A549 treated with CORT108297 at 1 μM for 4 hours (cell line): ENCODE measurements around the gene CRYGD. TPM values are rescaled to one million over a fixed set of nuclear protein-coding genes. Genes with fewer than 3 reads are reported as not detected.

ENCODE experiments used
- total RNA-seq: library from RNA; stranded (reverse); fragments of 200-300 nt; extraction: Qiagen RNA extraction; gene quantifications from 5 replicates; pipeline ENCODE4 v1.2.3, GENCODE V29; 2022

CRYGD gene
- total RNA-seq: not detected in 5 replicates

DNA sequence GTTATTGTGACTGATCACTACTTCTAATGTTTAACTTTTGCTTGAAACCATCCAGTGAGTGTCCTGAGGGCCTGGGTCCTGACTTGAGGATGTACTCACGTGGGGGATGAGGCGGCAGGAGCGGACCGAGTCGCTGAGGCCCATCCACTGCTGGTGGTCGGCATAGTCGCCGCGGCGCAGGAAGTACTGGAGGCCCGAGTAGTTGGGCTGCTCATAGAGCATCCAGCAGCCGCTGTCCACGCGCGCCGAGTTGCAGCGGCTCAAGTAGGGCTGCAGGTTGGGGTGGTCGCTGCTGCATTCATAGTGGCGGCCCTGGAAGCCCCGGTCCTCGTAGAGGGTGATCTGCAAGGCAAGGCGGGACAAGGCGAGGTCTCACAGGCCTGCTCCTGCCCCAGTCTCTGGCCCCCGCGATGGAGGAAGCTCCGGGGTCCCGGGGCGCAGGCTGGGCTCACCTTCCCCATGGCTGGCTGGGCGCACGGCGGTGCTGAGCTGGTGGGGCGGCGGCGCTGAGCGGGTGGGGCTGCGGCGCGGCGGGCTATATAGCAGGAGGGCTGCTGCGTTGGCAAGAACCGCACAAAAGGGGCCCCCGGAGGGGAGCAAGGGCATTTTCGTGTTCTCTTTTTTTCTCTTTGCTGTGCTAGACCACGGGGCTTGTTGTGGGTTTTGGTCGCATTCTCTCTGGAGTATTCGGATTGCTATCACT is at the start of gene CRYGD:
Gene CRYGD, minus strand, starts transcription at position 512 of the 703 bp plus-strand sequence. Its CDS starts 51 bp downstream, at position 461.

DNA sequence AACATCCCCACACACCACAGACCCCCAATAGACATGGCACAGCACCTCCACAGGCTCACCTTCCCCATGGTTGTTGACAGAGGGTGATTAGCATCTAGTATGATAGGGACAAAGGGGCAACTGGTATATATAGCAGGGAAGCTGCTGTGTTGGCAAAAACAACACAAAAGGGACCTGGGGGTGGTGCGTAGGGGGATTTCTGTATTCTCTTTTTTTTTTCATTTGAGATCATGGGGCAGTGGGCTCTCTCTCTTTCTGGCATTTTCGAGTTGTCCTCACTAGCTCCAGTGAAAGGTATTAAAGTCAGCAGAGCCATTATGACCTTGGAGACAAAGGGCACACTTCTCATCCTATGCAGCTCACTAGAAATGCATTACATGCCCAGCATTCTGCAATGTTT is 39.2 kb upstream of the CRYGD start, which contains the start of gene CRYGA:
Gene CRYGA, minus strand, starts transcription at position 101 of the 400 bp plus-strand sequence. Its CDS starts 33 bp downstream, at position 68.

DNA sequence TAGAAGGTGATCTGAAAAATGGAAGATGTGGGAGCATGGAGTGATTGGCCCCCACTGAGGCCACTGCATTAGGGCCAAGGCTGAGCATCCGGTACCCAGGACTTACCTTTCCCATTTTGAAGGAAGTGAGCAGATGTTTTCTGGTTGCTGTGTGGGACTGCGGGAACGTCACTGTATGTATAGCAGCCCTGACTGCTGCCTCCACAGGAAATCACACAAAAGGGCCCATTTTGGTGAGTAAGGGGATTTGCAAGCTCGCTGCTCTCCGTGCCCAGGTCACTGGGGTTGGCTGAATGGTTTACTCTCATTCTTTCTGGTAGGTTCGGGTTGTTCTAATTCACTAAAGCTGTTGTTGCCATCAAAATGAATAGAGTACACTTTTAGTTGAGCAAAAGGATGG is 21.7 kb upstream of the CRYGD start, which contains the start of gene CRYGB:
Gene CRYGB, minus strand, starts transcription at position 153 of the 400 bp plus-strand sequence. Its CDS starts 38 bp downstream, at position 115.

DNA sequence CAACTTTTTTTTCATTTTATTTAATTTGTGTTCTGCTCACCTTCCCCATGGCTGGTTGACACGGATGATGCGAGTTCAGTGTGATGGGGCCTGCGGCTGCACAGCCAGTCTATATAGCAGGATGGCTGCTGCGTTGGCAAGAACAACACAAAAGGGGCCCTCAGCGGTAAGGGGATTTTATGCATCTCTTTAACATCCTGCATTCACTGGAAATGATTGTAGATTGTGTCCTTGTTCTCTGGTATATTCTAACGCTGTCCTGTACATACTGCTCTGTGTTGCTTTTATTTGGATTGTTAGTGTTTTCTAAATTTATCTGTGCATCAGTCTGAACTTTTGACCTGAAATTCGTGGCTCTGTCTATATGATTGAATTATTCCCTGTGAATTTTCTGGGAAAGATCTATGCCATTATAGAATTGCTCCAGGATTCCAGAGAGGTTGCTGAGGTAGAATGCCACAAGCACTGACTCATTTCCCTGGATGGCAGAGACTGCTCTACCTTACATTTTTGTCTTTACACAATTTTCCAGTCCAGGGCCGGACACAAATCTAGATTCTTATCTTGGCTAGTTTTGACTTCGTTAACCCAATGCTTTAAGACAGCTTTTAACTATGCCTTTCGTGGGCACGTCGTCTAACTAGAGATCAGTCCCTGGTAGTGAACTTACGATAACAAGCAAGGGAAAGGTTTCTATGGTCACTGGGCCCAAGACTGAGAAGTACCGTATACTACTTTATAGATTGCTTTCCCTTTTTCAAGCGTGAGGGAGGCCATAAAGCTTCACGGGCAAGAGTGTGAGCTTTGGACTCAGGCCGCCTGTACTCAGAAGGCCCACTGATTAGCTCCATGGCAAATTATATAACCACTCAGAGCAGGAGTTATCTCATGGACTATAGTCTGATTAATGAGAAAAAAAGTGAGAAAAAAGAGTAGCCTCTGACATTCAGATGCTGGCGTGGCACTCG is 5.7 kb upstream of the CRYGD start, which contains the start of gene CRYGC:
Gene CRYGC, minus strand, starts transcription at position 85 of the 968 bp plus-strand sequence. Its CDS starts 36 bp downstream, at position 49.

Other genes starting within 250 kb of the CRYGD start
- gene PLEKHM3, start 99.0 kb downstream of the CRYGD start, total RNA-seq: 2.6 to 3.7 TPM (median 3.0 TPM) in 5 replicates
- not detected in 5 replicates for gene CRYGC, start 5.3 kb upstream of the CRYGD start, total RNA-seq
- gene CRYGB, start 21.6 kb upstream of the CRYGD start, total RNA-seq: not detected in 5 replicates
- not detected in 5 replicates for gene CRYGA, start 39.1 kb upstream of the CRYGD start, total RNA-seq
- gene C2orf80, start 65.5 kb upstream of the CRYGD start, total RNA-seq: not detected in 5 replicates
- gene IDH1, start 130.5 kb upstream of the CRYGD start, total RNA-seq: 75.0 to 91.1 TPM (median 81.4 TPM) in 5 replicates
- gene PIKFYVE, start 141.7 kb upstream of the CRYGD start, total RNA-seq: 4.7 to 8.0 TPM (median 7.0 TPM) in 5 replicates